Measurements from ENCODE around the gene USP5. TPM values are rescaled to one million over a fixed set of nuclear protein-coding genes. Genes with fewer than 3 reads are reported as not detected.

USP5 gene
- total and polyA plus RNA-seq, 12 donors = 30.6 to 162 (median 113) TPM

DNA sequence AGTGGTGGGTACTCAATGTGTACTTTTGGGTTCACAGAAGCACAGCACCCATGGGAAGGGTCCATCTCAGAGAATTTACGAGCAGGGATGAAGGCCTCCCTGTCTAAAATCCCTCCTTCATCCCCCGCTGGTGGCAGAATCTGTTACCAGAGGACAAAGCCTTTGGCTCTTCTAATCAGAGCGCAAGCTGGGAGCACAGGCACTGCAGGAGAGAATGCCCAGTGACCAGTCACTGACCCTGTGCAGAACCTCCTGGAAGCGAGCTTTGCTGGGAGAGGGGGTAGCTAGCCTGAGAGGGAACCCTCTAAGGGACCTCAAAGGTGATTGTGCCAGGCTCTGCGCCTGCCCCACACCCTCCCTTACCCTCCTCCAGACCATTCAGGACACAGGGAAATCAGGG lies 31.8 kb upstream of the USP5 start:
- H3K9me3 ChIP-seq (replicated peaks in 1 of 3) = no peaks in the 10 kb centered on the region
- peaks cover 4% of the 10 kb centered on the region for H3K27me3 ChIP-seq
- DNase-seq = no peak
- H3K36me3 ChIP-seq (replicated peaks in 1 of 2) = no peaks in the 10 kb centered on the region
- intact Hi-C loops (cut with DNase I) = loop anchor here (5.0 to 10.0 kb wide), 2 partner anchors 75 to 88 kb away; no protein-coding TSS in a partner anchor
- TF ChIP-seq, protein P1, sequence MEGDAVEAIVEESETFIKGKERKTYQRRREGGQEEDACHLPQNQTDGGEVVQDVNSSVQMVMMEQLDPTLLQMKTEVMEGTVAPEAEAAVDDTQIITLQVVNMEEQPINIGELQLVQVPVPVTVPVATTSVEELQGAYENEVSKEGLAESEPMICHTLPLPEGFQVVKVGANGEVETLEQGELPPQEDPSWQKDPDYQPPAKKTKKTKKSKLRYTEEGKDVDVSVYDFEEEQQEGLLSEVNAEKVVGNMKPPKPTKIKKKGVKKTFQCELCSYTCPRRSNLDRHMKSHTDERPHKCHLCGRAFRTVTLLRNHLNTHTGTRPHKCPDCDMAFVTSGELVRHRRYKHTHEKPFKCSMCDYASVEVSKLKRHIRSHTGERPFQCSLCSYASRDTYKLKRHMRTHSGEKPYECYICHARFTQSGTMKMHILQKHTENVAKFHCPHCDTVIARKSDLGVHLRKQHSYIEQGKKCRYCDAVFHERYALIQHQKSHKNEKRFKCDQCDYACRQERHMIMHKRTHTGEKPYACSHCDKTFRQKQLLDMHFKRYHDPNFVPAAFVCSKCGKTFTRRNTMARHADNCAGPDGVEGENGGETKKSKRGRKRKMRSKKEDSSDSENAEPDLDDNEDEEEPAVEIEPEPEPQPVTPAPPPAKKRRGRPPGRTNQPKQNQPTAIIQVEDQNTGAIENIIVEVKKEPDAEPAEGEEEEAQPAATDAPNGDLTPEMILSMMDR (IDR thresholded peaks at IDR 0.05) = no peak
- TF ChIP-seq POLR2A (IDR thresholded peaks at IDR 0.05) = no peak
- WGBS, 4 donors = 70 to 82% (median 77%) methylated on average over 3 to 5 of the region's 5 CpGs
- no peak overlapping the region for H3K4me3 ChIP-seq
- peaks cover 6 to 8% of the 10 kb centered on the region in 2 donors for H3K4me1 ChIP-seq (replicated peaks in 1 of 2)
- peak overlapping the region in 1 of 5 donors; percentile 12 for H3K27ac ChIP-seq

DNA sequence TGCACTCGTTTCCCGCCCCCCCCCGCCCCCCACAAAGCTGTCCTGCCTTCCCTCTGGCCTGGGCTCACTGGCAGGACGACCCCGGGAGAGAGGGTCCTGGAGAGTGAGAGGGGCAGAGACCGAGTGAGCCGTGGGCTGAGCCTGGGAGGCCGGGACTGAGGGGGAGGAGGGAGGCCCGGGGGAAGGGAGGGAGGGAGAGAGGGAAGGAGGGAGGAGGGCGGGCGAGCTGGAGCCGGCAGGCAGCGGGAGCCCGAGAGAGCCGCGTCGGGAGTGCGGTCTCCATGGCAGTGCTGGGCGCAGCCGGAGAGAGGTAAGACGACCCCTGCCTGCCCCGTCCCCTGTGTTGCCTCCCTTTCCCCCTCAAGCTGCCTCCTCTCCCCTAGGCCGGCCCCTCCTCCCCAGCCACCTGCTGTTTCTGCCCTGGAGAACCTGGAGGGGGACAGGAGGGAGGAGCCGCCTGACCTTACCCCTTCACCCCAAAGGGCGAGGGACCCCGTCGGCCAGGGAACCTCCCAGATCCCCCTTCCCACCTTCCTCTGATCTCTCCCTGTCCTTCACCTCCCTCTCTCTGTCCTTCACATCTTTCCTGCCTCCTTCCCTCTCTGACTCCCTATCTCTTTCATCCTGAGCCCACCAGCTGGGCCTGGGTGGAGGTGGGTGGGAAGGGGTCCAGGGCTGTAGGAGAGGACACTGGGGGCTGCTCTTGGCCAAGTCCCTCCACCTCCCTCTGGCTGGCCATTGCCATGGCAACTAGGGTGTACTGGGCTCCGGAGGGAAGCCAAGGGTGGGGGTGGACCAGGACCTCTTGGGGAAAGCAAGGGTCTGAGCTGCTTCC lies 30.1 kb upstream of the USP5 start, which contains the start of gene GPR162:
GPR162 (plus strand) TSS at position 231 of the 835 bp plus-strand sequence. CDS start 2,078 bp downstream, outside the sequence.
- intact Hi-C loops (cut with DNase I) = loop anchor here (5.0 to 10.0 kb wide), 2 partner anchors 77 to 90 kb away; no protein-coding TSS in a partner anchor
- 0 to 15% (median 1%) methylated on average over 5 to 28 of the region's 28 CpGs for WGBS, 4 donors
- no peaks in the 10 kb centered on the region for H3K36me3 ChIP-seq (replicated peaks in 1 of 2)
- peak within 1 kb of the TSS in 2 of 5 donors; percentile 10 to 60 for H3K27ac ChIP-seq
- peaks cover 6 to 8% of the 10 kb centered on the region in 2 donors for H3K4me1 ChIP-seq (replicated peaks in 1 of 2)
- no peaks in the 10 kb centered on the region for H3K9me3 ChIP-seq (replicated peaks in 1 of 3)
- TF ChIP-seq, protein P1 (IDR thresholded peaks at IDR 0.05) = no peak
- no peak for TF ChIP-seq POLR2A (IDR thresholded peaks at IDR 0.05)
- H3K27me3 ChIP-seq = peaks cover 4% of the 10 kb centered on the region
- peak within 1 kb of the TSS in 1 of 4 donors; percentile 40 for H3K4me3 ChIP-seq
- peak in 5 of 7 donors; percentile 38 to 78 (median 55) for DNase-seq

DNA sequence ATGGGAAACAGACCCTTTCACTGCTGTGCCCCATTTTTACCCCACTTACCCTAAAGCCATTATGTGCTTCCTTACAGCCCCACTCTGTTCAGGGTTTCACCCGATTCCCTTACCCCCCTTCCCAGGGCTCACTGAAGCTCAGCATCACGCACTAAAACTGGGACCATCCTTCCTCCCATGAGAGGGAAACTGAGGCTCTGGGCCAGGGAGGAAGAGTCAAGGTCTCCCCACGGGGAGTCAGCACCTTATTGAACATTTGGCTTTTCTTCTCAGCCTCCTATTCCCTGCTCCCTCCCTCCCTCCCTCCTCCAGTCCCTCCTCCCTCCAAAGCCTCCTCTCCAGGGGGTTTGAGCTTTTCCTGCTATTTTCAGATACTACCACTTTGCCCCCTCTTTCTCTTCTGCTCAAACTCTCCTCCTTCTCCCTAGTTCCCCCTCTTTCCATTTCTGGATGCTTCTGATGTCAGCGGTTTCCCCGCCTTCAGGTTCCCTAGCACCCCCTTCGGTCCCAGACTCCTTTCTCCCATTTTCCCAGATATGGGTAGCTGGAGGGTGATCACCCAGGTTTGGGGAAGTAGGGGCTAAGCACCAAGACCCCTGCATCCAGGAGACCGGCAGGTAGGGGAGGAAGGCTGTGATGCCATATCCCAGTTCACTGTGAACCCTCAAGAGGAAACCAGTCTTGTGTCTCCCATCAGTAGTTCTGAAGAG lies 29.4 kb upstream of the USP5 start:
- DNase-seq = no peak
- Histone ChIP-seq H3K9me3 (replicated peaks in 1 of 3) (no peaks in the 10 kb centered on the region), H3K27ac (peak overlapping the region in 1 of 5 donors; percentile 60), H3K27me3 (peaks cover 4% of the 10 kb centered on the region), H3K4me3 (no peak overlapping the region), H3K4me1 (replicated peaks in 1 of 2) (peaks cover 6 to 15% of the 10 kb centered on the region in 2 donors), H3K36me3 (replicated peaks in 1 of 2) (no peaks in the 10 kb centered on the region)
- intact Hi-C loops (cut with DNase I) = loop anchor here (5.0 to 10.0 kb wide), 2 partner anchors 78 to 90 kb away; no protein-coding TSS in a partner anchor
- TF ChIP-seq POLR2A (IDR thresholded peaks at IDR 0.05) = no peak
- TF ChIP-seq, protein P1 (IDR thresholded peaks at IDR 0.05) = no peak
- 54 to 69% (median 61%) methylated on average over 7 of the region's 7 CpGs for WGBS, 4 donors
